ENCODE data around the gene TLX2. TPM values are rescaled to one million over a fixed set of nuclear protein-coding genes. Genes with fewer than 3 reads are reported as not detected.

Gene TLX2
- total and polyA plus RNA-seq, 2 of the 13 experiments (the other 11 are each of a cell fraction or from before 2014, with no cell fraction given) = 0.05 to 0.20 TPM

DNA sequence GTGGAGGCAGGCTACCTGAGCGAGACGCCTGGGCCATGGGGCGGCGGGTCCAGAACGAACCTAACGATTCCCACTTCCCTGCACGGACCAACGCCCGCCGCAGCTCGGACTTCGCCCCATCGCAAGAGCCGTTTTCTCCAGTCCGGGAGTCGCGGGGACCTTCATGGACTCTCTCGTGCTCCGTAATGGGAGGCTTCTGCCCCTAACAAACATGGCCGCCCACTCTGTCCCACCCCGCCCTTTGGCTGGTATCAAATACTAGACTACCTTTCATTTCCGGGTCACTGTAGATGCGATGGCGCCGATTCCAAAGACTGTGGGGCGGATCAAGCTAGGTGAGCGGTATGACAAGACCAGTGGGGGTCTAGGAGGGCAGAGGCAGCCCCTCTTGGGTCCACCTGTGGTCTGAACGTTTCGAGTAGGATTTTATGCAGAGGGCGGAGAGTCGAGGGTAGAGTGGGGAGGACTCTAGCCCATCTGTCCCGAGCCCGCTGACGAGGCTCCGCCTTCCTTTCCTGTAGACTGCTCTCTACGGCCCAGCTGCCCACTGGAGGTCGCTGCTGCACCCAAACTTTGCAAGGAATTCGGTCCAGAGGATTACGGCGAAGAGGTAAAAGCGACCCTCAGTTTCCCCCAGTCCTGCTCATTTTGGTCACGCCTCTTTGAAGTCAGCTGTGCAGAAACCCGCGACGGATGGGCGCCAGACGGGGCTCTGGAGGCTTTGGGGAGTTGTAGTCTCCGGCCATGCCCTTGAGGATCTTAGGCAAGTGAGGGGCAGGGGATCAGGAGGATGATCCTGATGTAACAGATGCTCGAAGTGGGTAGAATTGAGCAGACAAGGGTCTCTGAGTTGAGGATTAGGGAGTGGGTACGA, 31.2 kb upstream of the TLX2 start, which contains the start of the genes CCDC142 and TTC31 (continued):
- TF ChIP-seq, protein P1, sequence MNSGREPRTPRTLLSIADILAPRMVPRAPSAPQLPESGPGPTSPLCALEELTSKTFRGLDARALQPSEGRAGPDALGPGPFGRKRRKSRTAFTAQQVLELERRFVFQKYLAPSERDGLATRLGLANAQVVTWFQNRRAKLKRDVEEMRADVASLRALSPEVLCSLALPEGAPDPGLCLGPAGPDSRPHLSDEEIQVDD (CRISPR knock-in tag; IDR thresholded peaks at IDR 0.05; ENCODE audit: borderline replicate concordance) = no peak
- TF ChIP-seq ZNF570 (CRISPR knock-in tag; IDR thresholded peaks at IDR 0.05; ENCODE audit: borderline replicate concordance) (no peak), ZNF788 (CRISPR knock-in tag; IDR thresholded peaks at IDR 0.05; ENCODE audit: borderline replicate concordance) (peak; percentile 81), CBFB (CRISPR knock-in tag; IDR thresholded peaks at IDR 0.05) (0 out of 2 replicates have a peak, but pooled peaks have one; percentile 44), ZNF350 (CRISPR knock-in tag; IDR thresholded peaks at IDR 0.05; ENCODE audit: borderline replicate concordance, low read depth) (peak; percentile 97), HNRNPL (IDR thresholded peaks at IDR 0.05; ENCODE audit: low read depth, low read length) (0 out of 2 replicates have a peak, but pooled peaks have one; percentile 67), RAD21 (CRISPR knock-in tag; IDR thresholded peaks at IDR 0.05) (peak; percentile 94), TP53 (CRISPR knock-in tag; conservative IDR thresholded peaks at IDR 0.05) (no peak), IRX3 (CRISPR knock-in tag; IDR thresholded peaks at IDR 0.05; ENCODE audit: borderline replicate concordance, low read depth) (no peak), TOE1 (CRISPR knock-in tag; IDR thresholded peaks at IDR 0.05) (no peak; the same call in 1 of the 2 replicates), KDM3A (CRISPR knock-in tag; IDR thresholded peaks at IDR 0.05; ENCODE audit: low read depth) (peak; percentile 72), ZNF510 (CRISPR knock-in tag; IDR thresholded peaks at IDR 0.05; ENCODE audit: low read depth) (peak; percentile 64; the same call in 1 of the 2 replicates), ZFP41 (CRISPR knock-in tag; IDR thresholded peaks at IDR 0.05; ENCODE audit: borderline replicate concordance) (no peak; the same call in 1 of the 2 replicates), SP140L (CRISPR knock-in tag; IDR thresholded peaks at IDR 0.05; ENCODE audit: borderline replicate concordance) (no peak)
- TF ChIP-seq, protein P2, sequence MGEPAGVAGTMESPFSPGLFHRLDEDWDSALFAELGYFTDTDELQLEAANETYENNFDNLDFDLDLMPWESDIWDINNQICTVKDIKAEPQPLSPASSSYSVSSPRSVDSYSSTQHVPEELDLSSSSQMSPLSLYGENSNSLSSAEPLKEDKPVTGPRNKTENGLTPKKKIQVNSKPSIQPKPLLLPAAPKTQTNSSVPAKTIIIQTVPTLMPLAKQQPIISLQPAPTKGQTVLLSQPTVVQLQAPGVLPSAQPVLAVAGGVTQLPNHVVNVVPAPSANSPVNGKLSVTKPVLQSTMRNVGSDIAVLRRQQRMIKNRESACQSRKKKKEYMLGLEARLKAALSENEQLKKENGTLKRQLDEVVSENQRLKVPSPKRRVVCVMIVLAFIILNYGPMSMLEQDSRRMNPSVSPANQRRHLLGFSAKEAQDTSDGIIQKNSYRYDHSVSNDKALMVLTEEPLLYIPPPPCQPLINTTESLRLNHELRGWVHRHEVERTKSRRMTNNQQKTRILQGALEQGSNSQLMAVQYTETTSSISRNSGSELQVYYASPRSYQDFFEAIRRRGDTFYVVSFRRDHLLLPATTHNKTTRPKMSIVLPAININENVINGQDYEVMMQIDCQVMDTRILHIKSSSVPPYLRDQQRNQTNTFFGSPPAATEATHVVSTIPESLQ (CRISPR knock-in tag; conservative IDR thresholded peaks at IDR 0.05) = no peak
- TF ChIP-seq, protein P3, sequence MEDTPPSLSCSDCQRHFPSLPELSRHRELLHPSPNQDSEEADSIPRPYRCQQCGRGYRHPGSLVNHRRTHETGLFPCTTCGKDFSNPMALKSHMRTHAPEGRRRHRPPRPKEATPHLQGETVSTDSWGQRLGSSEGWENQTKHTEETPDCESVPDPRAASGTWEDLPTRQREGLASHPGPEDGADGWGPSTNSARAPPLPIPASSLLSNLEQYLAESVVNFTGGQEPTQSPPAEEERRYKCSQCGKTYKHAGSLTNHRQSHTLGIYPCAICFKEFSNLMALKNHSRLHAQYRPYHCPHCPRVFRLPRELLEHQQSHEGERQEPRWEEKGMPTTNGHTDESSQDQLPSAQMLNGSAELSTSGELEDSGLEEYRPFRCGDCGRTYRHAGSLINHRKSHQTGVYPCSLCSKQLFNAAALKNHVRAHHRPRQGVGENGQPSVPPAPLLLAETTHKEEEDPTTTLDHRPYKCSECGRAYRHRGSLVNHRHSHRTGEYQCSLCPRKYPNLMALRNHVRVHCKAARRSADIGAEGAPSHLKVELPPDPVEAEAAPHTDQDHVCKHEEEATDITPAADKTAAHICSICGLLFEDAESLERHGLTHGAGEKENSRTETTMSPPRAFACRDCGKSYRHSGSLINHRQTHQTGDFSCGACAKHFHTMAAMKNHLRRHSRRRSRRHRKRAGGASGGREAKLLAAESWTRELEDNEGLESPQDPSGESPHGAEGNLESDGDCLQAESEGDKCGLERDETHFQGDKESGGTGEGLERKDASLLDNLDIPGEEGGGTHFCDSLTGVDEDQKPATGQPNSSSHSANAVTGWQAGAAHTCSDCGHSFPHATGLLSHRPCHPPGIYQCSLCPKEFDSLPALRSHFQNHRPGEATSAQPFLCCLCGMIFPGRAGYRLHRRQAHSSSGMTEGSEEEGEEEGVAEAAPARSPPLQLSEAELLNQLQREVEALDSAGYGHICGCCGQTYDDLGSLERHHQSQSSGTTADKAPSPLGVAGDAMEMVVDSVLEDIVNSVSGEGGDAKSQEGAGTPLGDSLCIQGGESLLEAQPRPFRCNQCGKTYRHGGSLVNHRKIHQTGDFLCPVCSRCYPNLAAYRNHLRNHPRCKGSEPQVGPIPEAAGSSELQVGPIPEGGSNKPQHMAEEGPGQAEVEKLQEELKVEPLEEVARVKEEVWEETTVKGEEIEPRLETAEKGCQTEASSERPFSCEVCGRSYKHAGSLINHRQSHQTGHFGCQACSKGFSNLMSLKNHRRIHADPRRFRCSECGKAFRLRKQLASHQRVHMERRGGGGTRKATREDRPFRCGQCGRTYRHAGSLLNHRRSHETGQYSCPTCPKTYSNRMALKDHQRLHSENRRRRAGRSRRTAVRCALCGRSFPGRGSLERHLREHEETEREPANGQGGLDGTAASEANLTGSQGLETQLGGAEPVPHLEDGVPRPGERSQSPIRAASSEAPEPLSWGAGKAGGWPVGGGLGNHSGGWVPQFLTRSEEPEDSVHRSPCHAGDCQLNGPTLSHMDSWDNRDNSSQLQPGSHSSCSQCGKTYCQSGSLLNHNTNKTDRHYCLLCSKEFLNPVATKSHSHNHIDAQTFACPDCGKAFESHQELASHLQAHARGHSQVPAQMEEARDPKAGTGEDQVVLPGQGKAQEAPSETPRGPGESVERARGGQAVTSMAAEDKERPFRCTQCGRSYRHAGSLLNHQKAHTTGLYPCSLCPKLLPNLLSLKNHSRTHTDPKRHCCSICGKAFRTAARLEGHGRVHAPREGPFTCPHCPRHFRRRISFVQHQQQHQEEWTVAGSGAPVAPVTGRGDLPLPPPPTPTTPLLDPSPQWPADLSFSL (CRISPR knock-in tag; IDR thresholded peaks at IDR 0.05) = no peak
- TF ChIP-seq, protein P4, sequence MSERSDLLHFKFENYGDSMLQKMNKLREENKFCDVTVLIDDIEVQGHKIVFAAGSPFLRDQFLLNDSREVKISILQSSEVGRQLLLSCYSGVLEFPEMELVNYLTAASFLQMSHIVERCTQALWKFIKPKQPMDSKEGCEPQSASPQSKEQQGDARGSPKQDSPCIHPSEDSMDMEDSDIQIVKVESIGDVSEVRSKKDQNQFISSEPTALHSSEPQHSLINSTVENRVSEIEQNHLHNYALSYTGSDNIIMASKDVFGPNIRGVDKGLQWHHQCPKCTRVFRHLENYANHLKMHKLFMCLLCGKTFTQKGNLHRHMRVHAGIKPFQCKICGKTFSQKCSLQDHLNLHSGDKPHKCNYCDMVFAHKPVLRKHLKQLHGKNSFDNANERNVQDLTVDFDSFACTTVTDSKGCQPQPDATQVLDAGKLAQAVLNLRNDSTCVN (CRISPR knock-in tag; IDR thresholded peaks at IDR 0.05; ENCODE audit: borderline replicate concordance) = no peak; the same call in 1 of the 2 replicates

All from HepG2 (cell line).